NCI-H187 treated with DMSO at 0.1 percent for 48 hours (cell line): ENCODE measurements around the gene MTTP.
A peak's percentile ranks its signal among the peaks of the same experiment; 100 is the strongest.
"Not testable (repeated sequence)": the region's sequence is repeated elsewhere in the genome, so short reads cannot be mapped to it uniquely, and the experiment has no call there.

ENCODE experiments used
- DNase-seq: peaks from one replicate; lab custom pipeline; 2025; lab: John Stamatoyannopoulos, UW

The MTTP gene

DNA sequence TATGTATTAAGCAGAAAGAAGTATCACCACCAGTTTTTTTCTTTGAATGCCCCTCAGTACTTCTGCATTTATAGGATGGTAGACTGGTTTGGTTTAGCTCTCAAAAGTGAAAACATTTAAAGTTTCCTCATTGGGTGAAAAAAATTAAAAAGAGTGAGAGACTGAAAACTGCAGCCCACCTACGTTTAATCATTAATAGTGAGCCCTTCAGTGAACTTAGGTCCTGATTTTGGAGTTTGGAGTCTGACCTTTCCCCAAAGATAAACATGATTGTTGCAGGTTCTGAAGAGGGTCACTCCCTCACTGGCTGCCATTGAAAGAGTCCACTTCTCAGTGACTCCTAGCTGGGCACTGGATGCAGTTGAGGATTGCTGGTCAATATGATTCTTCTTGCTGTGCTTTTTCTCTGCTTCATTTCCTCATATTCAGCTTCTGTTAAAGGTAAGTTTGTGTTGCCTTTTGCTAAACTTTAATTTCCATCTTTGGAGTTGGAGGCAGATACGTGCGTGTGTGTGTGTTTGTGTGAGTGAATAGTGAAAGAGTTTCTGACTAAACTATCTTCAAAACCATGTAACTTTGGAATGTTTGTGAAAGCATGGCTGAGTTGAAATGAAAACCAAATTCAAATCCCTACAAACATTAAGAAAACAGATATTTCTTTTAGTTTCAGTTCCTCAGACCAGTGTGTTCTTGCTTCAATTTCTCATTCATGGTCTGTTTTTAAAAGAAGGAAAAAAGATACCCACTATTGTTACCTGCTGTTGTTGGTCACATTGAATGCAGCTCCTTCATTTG lies at the start of gene MTTP:
TSS of gene MTTP (plus strand) at position 295 of the 795 bp plus-strand sequence. CDS start at position 381, 86 bp downstream.
- no peak for DNase-seq

DNA sequence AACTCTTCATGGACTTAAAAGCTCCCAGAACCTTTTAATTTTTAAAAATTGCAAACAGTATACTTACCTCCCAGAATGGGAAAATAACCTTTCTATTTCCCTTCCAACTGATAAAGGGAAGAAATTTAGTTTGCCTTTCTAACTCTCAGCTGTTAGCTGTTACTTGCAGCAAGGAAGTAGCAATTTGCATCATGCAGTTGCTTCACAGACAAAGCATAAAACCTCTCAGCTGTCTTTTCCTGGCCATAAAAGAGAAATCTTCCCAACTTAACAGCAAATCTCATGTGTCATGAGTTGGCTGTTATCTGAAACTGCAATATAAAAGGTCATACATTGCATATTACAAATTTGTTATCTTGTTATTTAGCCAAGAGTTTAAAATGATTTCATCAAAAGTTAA lies 45.4 kb upstream of the MTTP start:
- no peak for DNase-seq

DNA sequence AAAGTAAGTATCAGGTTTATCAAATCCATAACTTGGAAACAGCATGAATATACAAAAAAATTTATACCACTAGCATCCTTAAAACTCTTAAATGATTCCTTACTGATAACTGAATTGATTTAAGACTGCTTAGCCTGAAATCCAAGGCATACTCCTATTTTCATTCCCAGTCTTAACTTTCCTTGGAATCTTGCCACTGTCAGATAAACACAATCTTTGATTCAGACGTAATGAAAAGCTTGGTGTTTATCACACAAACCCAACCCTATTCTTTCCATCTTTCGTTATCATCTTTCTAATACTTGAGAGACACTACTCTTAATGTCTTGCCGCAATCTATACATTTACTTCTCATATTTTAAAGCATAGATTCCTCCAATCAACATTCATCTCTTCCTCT lies 44.7 kb upstream of the MTTP start:
- no peak for DNase-seq

DNA sequence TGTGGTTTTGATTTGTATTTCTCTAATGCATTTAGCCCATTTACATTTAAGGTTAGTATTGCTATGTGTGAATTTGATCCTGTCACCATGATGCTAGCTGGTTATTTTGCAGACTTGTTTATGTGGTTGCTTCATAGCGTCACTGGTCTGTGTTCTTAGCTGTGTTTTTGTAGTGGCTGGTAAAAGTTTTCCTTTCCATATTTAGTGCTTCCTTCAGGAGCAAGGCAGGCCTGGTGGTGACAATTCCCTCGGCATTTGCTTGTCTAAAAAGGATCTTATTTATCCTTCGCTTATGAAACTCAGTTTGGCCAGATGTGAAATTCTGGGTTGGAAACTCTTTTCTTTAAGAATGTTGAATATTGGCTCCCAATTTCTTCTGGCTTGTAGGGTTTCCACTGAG lies 39.9 kb upstream of the MTTP start:
- not testable (repeated sequence) for DNase-seq

DNA sequence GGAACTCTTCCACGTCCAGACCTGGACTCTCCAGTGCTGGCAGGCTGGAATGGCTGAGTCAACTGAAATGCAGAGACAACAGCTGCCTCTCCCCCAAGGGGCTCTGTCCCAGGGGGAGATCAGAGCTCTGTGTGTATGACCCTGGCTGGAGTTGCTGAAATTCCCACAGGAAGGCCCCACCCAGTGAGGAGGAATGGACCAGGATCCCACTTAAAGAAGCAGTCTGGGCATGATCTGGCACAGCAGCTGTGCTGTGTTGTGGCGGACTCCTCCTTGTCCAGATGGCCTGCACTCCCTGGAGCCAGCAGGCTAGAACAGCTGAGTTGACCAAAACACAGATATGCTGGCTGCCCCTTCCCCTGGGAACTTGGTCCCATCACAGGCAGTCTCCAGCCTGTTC lies 38.4 kb upstream of the MTTP start:
- DNase-seq: no peak

DNA sequence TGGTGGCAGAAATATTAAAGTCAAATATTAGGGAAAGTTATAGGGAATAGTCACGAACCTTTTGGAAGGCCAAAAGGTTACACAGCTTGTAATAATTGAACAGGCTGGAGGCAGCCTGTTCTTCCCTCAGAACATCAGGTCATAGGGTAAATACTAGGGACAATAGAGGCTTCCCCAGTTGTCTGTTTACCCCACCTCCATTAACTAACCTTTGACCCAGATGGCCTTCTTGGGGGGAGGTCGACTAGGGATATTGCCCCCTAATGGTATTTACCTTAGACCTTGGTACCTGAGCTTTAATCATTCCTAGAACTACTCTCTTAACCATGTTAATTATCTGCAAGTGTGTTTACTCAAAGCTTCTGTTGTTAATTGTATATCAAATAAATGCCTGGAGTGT lies 37.8 kb upstream of the MTTP start:
- DNase-seq: no peak

DNA sequence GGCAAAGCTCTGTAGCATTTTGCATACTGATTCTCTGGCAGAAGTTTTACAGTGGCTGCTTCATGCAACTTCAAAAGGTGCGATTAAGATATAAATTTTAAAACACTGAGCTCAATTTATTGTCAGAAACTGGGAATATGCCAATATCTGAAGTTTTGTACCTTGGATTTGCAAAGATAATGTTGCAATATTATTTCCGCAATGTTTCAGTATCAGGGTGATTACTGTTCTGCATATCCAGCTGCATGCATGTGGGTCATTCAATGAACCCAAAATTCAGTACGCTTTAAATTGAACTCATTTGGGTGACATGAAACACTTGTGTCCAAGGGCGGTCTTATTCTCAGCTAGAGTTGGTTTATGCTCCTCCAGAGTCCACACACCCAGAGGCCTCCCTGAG lies 37.0 kb upstream of the MTTP start:
- no peak for DNase-seq

DNA sequence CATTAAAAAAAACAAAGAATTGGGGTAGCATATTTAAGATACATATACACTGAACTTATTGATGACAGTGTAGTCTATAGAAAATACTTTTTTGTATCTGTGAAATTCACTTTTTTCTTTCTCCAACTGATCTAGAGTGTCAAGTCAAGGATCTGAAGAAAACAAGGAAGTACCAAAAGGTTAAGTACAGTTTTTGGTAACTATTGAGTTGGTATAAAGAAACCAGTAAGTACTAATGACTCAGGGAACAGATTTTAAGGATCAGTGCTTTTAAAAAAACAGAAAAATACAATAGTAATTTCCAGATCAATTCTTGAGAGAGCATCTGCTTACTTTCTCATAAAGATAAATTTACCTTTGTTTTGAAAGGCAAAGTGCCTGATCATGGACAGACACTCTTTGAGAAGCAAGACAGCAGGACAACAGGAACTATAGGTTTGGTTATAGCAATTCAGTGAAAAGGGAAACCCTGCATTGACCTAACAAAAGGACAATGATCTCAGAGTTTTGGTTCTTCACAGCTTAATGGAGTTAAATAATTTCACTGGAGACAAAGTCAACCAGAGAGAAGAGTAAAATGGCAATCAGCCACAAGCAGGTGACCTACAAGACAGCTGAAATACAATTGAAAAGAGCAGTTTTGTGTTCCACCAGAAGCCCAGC lies 34.2 kb upstream of the MTTP start:
- DNase-seq: no peak

DNA sequence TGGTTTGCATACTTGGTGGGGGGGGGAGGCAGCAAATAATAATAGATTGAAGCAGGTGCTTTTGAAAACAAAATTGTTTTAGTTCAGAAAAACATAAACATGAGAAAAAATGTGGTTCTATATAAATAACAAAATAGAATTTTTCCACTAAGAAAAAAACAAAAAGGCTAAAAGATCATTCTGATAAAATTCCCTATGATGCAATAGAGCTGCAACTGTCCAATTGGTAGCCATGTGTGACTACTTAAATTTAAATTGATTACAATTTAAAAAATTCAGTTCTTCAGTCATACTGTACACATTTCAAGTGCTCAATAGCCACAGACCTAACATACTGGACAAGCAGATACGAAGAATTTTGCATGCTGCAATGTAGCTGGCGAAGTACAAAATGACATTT lies 21.8 kb upstream of the MTTP start:
- DNase-seq: no peak

DNA sequence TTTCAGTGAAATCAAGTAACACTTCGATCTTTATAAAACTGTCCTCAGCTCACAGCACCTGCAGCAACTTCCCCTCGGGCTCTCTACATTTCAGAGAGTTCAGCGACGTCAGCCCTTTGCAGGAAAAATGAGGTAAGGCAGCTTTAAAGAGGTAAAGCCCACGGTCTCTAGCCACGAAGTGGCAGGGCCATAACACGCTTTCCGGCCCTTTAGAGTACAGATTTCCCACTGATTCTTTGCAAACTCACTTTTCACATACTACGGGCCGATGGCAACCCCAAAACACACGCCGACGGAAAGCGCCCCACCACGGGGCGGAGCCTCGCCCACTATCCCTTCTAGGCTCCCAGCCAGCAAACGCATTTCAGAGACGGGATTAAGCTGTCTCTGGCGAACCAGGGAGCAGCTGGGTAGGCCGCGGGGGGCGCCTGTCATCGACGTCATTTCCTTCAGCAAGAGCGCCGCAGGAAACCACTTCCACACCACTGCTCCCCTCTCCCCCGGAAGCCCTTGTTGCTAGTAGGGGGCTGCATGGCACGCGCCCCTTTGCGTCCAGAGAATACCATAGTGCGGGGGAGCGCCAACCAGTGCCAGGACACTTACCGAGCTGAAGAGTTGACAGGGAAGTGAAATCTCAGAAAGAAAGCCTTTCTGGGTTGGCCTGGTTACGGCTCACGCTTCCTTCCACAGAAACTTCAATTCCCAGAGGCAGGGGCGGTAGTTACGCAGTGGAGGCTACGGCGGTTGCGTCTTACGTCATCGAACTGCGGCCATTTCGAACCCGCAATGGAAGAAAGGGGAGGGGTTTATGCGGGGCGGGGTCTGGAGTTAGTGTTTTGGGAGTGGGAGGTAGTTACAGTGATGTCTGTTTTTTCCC lies 11.1 kb upstream of the MTTP start, which contains the start of gene TRMT10A:
TSS of gene TRMT10A (minus strand) at position 730 of the 877 bp plus-strand sequence. CDS start 4,701 bp downstream, outside the sequence.
- peak; percentile 80 for DNase-seq

DNA sequence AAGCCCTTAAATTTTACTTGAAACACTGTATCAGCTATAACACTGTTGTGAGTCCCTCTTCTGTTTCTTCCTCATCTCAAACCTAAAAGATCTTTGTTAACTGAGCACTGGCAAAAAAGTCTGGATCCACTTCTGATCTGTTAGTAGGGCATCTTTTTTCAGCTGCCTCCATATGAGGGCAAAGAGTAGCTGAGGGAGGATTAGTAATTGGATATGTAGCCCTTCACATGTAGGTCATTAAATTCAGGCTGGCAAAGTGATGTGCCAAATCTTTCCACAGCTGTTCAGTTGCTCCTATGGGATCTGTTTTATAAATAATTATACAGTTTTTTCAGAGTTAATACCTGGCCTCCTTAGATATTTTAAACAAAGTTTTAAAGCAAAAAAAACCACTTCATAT lies 9.7 kb upstream of the MTTP start:
- no peak for DNase-seq

DNA sequence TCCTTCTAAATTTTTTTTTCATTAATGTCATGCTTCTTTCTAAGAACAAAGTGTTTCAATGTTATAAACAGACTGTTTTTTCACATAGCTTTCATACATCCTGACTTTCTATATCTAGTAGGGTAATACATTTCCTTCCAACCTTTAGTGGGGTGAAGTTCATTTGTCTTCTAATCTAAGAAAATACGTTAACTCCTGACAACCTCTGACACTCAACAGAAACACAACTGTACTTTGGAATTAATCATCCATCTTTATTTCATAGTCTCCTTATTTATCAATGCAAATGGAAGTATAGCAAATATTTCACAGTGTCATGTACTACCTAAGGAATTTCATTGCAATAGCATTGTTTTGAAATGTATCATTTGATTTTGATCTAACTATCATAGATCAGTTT lies 2.7 kb upstream of the MTTP start:
- DNase-seq: no peak

DNA sequence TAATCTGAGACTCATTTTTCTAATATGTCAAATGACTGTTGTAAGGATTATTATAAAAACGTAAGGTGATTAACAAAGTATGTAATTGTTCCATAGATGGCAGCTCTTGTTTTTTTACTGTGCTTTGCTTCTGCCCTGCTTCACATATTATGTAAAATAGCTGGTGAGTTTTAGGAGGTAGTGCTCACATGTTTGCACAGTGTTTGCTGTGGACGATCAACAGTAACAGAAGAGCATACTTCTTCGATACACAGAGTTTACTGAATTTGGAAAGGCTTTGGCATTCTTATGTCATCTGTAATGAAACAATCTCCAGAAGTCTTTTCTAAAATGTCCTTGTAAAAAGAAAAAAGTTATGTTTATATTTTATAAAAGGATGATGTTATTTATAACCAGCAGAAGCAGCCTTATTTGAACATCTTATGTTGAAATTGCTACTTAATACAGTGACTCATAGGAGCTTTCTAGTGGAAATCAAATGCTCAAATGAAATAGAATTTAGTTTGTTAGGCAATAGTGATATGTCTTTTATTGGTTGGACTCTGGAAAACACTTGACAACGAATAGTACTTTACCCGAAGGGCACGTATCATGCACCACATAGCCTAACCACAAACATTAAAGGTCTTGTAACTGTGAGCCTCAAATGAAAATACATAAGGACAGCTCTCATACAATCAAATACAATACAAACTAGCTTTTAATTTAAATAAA lies 1.9 kb upstream of the MTTP start:
- DNase-seq: no peak

DNA sequence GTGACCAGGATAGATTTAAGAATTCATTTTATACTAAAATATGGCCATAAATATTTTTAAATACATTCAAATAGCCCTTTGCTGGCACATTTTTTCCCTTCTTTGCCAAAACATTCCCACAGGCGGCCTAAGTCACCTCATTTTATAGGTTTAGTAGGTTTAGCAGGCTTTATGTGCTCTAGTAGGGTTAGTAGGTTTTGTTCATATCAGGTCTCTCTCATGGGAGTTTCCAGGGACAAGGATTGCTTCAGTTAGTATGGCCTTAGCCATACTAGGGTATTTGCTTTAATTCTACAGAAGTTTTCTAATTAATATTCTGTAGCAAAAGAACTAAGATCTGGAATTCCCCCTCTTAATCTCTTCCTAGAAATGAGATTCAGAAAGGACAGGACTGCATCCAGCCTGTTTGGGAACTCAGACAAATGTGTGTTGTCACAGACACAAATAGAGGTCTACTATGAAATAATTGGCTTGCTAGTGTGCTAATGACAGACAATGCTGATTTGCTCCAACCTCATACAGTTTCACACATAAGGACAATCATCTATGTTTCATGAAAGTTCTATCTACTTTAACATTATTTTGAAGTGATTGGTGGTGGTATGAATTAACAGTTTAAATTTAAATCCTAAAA lies 772 bp upstream of the MTTP start:
- DNase-seq: no peak

DNA sequence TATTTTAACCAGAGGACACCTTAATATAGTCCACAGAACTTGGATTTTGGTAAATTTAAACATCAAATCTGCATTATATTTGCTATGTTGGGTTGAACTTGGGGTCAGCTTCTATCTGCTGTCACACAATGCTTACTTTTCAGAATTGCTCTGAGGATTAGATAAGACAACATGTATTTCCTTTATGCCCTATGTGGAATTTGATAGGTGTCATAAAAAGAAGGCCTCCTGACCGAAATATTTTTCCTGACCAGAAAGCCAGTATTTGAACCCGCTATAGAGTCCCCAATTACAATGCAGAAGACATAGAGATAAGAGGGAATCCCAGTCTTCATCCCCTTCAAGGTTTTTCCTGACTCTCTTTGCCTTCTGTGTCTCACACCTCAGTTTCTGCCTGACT lies 4.1 kb downstream of the MTTP start:
- DNase-seq: no peak

DNA sequence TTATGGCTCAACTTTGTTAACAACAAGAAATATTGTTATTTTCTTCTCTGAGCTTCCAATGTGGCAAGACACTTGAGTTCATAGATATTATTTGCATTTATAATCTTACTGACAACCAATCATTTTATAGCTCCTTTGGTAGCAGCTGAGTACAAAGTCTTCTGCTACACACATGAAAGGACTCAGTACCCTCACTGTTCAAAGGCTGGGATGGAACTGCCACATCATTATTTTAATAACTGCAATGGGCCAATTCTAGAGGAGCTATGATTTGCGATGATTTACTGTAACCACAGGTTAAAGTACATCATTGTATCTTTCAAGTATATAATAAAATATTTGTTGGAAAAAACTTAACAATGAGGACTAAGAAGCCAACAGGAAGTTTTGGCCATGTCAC lies 10.9 kb downstream of the MTTP start:
- no peak for DNase-seq

DNA sequence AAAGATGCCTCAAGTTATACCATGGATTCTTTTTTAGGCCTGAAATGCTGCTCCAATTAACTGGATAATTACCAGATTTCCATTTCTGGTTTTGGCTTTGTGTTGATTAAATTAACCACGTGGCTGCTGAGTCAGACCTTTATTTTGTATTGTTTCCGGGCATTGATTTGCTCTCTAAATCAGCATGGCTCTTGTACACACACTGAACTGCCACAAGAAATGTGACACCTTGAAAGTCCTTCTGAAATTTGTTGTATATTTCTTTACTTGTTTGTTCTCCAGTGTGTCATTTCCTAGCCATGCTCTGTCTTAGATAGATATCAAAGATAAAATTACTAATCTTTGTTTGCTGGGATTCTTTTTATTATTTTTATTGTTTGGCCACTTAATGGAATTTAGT lies 11.7 kb downstream of the MTTP start:
- no peak for DNase-seq

DNA sequence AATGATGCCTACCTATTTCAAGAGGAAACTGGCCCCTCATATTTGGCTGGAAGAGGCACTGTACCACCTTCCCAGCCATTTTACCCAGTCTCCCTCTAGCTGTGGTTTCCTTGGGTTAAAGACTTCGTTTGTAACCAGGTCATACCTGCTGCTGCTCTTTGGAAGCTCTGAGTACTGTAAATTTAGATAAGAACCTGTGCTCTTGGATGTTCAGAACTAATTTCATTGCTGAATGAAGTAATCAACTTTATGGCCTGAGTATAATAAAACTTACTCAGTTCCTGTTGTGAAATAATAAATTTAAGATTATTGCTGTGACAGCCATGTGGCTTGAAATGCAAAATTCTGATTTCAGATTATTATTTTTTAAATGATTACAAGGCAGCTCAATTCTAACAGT lies 12.2 kb downstream of the MTTP start:
- no peak for DNase-seq

DNA sequence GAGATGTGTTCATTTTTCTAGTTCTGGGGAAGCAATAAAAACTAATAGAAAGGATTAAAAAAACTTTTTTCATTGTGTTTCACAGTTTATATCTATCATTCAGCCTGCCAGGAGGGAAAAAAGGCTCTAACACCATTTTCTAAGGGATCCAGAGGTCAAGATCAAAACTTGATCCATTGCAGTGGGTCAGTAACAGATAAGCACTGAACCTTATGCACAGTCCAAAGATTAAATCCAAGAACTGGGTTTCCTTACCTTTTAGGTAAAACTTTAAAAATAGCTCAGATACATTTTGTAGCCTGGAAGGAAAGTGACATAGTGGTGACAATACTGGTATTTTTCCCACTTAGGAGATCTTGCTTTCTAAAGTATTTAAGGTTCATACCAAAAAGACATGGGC lies 12.7 kb downstream of the MTTP start:
- no peak for DNase-seq

DNA sequence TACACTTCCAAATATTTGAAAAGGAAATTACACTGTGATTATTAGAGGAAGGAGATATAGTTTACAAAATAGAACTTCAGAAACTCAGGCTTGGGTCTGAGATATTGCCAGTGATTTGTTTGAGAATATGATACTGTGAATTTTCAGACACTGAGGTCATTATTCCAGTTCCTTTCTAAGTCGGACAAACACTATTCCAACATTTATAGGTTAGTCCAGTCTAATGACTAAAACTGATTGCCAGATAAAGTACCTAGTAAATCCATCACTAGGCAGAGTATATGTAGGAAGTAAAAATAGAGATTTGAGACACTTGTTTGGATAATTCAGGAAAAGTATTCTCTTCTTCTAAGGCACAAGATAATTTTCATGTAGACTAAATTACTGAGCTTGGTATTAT lies 13.2 kb downstream of the MTTP start:
- no peak for DNase-seq

DNA sequence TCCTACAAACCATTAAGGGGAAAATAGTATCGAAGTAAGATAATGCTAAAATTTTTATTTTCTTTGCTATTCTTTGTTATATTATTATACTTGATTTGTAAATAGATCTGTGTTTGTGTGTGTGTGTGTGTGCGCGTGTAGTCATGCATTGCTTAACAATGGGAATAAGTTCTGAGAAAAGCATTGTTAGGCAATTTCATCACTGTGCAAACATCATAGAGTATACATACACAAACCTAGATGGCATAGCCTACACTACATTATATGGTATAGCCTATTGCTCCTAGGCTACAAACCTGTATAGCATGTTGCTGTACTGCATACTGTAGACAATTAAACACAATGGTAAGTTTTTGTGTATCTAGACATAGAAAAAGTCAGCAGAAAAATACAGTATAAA lies 17.1 kb downstream of the MTTP start:
- DNase-seq: no peak
